Gastroesophageal sphincter (tissue), 4 donors: ENCODE measurements around the gene ENKD1. TPM values are rescaled to one million over a fixed set of nuclear protein-coding genes. Genes with fewer than 3 reads are reported as not detected.
A peak's percentile ranks its signal among the peaks of the same experiment; 100 is the strongest.

ENCODE experiments used
- ATAC-seq: fragments of 150-250 bp; one replicate; pipeline ENCODE4 v1.9.1; 2016; ENCODE audit warnings: mild to moderate bottlenecking, moderate library complexity
- H3K27ac ChIP-seq, 4 donors: fragments of 200-600 bp; sonication (generic) in 3 of 4; 1 replicate in 3 of 4; 2 replicates in 1 of 4; pipeline ENCODE4 v1.5.1; 2016 to 2019
- H3K27me3 ChIP-seq: fragments of 200-600 bp; sonication (generic); one replicate; pipeline ENCODE4 v1.5.1; 2019
- H3K36me3 ChIP-seq, 2 donors: fragments of 200-600 bp; sonication (generic); one replicate each; pipeline ENCODE4 v1.5.1; 2019; ENCODE audit warnings: control low read depth in 1 of 2
- H3K4me1 ChIP-seq, 3 donors: fragments of 200-600 bp; sonication (generic); 1 replicate in 2 of 3; 2 replicates in 1 of 3; pipeline ENCODE4 v1.5.1; 2016 to 2019; ENCODE audit warnings: control low read depth in 2 of 3
- H3K4me3 ChIP-seq, 2 donors: fragments of 200-600 bp; sonication (generic); one replicate each; pipeline ENCODE4 v1.5.1; 2019; ENCODE audit warnings: mild to moderate bottlenecking in 1 of 2, moderate library complexity in 1 of 2
- H3K9me3 ChIP-seq, 3 donors: fragments of 200-600 bp; sonication (generic); one replicate each; pipeline ENCODE4 v1.5.1; 2017 to 2019; ENCODE audit warnings: control low read depth in 2 of 3
- EP300 ChIP-seq: sonication (generic); formaldehyde crosslinking; IDR thresholded peaks from one replicate; pipeline ENCODE4 v1.6.1; 2017; ENCODE audit warnings: antibody characterized with exemption, mild to moderate bottlenecking
- POLR2A ChIP-seq, 2 donors: fragments of 450-650 bp; IDR thresholded peaks; one replicate each; pipeline ENCODE4 v1.6.1; 2017; ENCODE audit warnings: antibody characterized with exemption in 2 of 2, mild to moderate bottlenecking in 2 of 2, moderate library complexity in 1 of 2
- POLR2AphosphoS5 ChIP-seq: sonication (generic); formaldehyde crosslinking; IDR thresholded peaks from one replicate; pipeline ENCODE4 v1.6.1; 2017; ENCODE audit warnings: antibody characterized with exemption
- WGBS, 2 donors: methylation state at CpG; one replicate each; pipeline ENCODE4 v1.1.5; 2018; ENCODE audit warnings: low coverage in 1 of 2; 5-methylcytosine and 5-hydroxymethylcytosine counted together
- total RNA-seq, 4 donors: library from RNA; depleted of rRNA; stranded (reverse); fragments of >200 nt; gene quantifications; one replicate each; pipeline ENCODE4 v1.1.0, GENCODE V29; 2016
- TF ChIP-seq, protein P1 (sequence below), 4 experiments: fragments of 200-600 bp in 2 of 4; fragments of 450-650 bp in 2 of 4; sonication (generic) in 1 of 4; IDR thresholded peaks; one replicate each; pipeline ENCODE4 v1.5.1; 2017 to 2019; ENCODE audit warnings: antibody characterized with exemption in 4 of 4, mild to moderate bottlenecking in 2 of 4, moderate library complexity in 2 of 4

Gene ENKD1
- total RNA-seq, 4 donors from 2014 or later: 23.0 to 33.2 (median 28.9) TPM

- Histone ChIP-seq H3K27me3 (peaks cover 17% of the 10 kb centered on the region), H3K36me3 (peaks cover 0 to 44% of the 10 kb centered on the region in 2 donors), H3K4me1 (peaks cover 0 to 27% (median 14%) of the 10 kb centered on the region in 3 donors), H3K9me3 (no peaks in the 10 kb centered on the region), H3K27ac (peak overlapping the region in 3 of 4 donors; percentile 95 to 98 (median 98)), H3K4me3 (peak overlapping the region; percentile 57 to 89)
- TF ChIP-seq EP300 (no peak), POLR2A (IDR thresholded peaks at IDR 0.05) (no peak), POLR2AphosphoS5 (no peak)
- TF ChIP-seq, protein P1, sequence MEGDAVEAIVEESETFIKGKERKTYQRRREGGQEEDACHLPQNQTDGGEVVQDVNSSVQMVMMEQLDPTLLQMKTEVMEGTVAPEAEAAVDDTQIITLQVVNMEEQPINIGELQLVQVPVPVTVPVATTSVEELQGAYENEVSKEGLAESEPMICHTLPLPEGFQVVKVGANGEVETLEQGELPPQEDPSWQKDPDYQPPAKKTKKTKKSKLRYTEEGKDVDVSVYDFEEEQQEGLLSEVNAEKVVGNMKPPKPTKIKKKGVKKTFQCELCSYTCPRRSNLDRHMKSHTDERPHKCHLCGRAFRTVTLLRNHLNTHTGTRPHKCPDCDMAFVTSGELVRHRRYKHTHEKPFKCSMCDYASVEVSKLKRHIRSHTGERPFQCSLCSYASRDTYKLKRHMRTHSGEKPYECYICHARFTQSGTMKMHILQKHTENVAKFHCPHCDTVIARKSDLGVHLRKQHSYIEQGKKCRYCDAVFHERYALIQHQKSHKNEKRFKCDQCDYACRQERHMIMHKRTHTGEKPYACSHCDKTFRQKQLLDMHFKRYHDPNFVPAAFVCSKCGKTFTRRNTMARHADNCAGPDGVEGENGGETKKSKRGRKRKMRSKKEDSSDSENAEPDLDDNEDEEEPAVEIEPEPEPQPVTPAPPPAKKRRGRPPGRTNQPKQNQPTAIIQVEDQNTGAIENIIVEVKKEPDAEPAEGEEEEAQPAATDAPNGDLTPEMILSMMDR (IDR thresholded peaks at IDR 0.05): no peak
- ATAC-seq: no peak
- 37% methylated on average over 10 of the region's 21 CpGs; no CpG with 5 or more reads in 1 of the 2 donors for WGBS, 2 donors
Observed at GRCh38 chr16:67658849-67659674, 7.5 kb downstream of the ENKD1 start.

- H3K9me3 ChIP-seq: no peaks in the 10 kb centered on the region
- 80% methylated on average over 1 of the region's 18 CpGs; no CpG with 5 or more reads in 1 of the 2 donors for WGBS, 2 donors
- TF ChIP-seq EP300 (no peak), POLR2A (IDR thresholded peaks at IDR 0.05) (no peak), POLR2AphosphoS5 (no peak)
- TF ChIP-seq, protein P1 (IDR thresholded peaks at IDR 0.05): no peak
- H3K27me3 ChIP-seq: peaks cover 28% of the 10 kb centered on the region
- peaks cover 5 to 39% (median 22%) of the 10 kb centered on the region in 3 donors for H3K4me1 ChIP-seq
- H3K36me3 ChIP-seq: peaks cover 0 to 33% of the 10 kb centered on the region in 2 donors
- no peak overlapping the region for H3K4me3 ChIP-seq
- ATAC-seq: no peak
- H3K27ac ChIP-seq: no peak overlapping the region
Observed at GRCh38 chr16:67657751-67658518, 8.6 kb downstream of the ENKD1 start.

DNA sequence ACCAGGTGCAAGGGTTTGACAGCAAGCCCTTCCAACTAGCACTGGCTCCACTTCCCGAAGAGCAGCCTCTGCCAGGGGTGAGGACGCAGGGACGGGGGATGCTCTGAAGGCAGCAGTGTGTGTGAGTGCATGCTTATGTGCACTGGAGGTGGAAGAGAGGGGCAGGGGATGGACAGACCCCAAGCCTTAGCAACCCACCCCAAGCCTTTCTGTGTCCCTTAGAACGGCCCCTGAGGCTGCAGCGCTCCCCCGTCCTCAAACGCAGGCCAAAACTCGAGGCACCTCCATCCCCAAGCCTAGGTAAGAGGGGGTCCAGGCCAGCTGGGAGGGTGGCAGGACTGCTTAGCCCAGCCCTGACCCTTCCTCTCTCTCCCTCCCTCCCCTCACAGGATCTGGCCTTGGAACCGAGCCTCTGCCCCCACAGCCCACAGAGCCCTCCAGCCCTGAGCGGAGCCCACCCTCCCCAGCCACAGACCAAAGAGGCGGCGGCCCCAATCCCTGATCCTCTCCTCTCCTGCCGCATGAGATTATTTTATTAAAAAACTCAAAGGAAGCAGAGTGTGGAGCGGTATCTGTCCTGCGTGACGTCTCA is 9.4 kb downstream of the ENKD1 start:
- Histone ChIP-seq H3K4me1 (peaks cover 5 to 45% (median 22%) of the 10 kb centered on the region in 3 donors), H3K27me3 (peaks cover 36% of the 10 kb centered on the region), H3K9me3 (no peaks in the 10 kb centered on the region), H3K4me3 (no peak overlapping the region), H3K27ac (no peak overlapping the region), H3K36me3 (peaks cover 0 to 25% of the 10 kb centered on the region in 2 donors)
- TF ChIP-seq, protein P1 (IDR thresholded peaks at IDR 0.05): no peak
- TF ChIP-seq POLR2AphosphoS5 (no peak), EP300 (no peak), POLR2A (IDR thresholded peaks at IDR 0.05) (no peak)
- WGBS, 2 donors: no CpG with 5 or more reads among the region's 16 CpGs
- no peak for ATAC-seq

GRCh38 chr16:67656344-67657016 is 10.1 kb downstream of the ENKD1 start:
- H3K27ac ChIP-seq: no peak overlapping the region
- H3K36me3 ChIP-seq: peaks cover 0 to 24% of the 10 kb centered on the region in 2 donors
- ATAC-seq: no peak
- peaks cover 5 to 41% (median 20%) of the 10 kb centered on the region in 3 donors for H3K4me1 ChIP-seq
- H3K4me3 ChIP-seq: no peak overlapping the region
- TF ChIP-seq, protein P1 (IDR thresholded peaks at IDR 0.05): no peak
- no peak for TF ChIP-seq EP300
- TF ChIP-seq POLR2AphosphoS5: no peak
- TF ChIP-seq POLR2A (IDR thresholded peaks at IDR 0.05): no peak
- H3K27me3 ChIP-seq: peaks cover 43% of the 10 kb centered on the region
- H3K9me3 ChIP-seq: no peaks in the 10 kb centered on the region
- WGBS, 2 donors: 60% methylated on average over 1 of the region's 9 CpGs; no CpG with 5 or more reads in 1 of the 2 donors
